HFFc6 (cell line): Measurements from ENCODE around the gene ATP8A2. TPM values are rescaled to one million over a fixed set of nuclear protein-coding genes. Genes with fewer than 3 reads are reported as not detected.

Experiments used
- DNase-seq: peaks from one replicate; pipeline ENCODE4 v3.0.0-alpha.2; 2018
- H3K27ac Mint-ChIP-seq: 2 replicates; pipeline ENCODE4 v1.8.0; 2020; ENCODE audit warnings: mild to moderate bottlenecking, mixed read lengths
- H3K27me3 Mint-ChIP-seq: 2 replicates; pipeline ENCODE4 v1.8.0; 2021; ENCODE audit warnings: mild to moderate bottlenecking, moderate library complexity, mixed read lengths; ENCODE audit not compliant: insufficient read depth
- H3K36me3 Mint-ChIP-seq: 2 replicates; pipeline ENCODE4 v1.8.0; 2021; ENCODE audit warnings: low read depth, mixed read lengths
- H3K4me1 Mint-ChIP-seq: 2 replicates; pipeline ENCODE4 v1.8.0; 2020; ENCODE audit warnings: low read depth, mixed read lengths
- H3K4me3 Mint-ChIP-seq: 2 replicates; pipeline ENCODE4 v1.8.0; 2020; ENCODE audit warnings: mild to moderate bottlenecking, moderate library complexity, mixed read lengths
- H3K9me3 Mint-ChIP-seq: 2 replicates; pipeline ENCODE4 v1.8.0; 2020; ENCODE audit warnings: mild to moderate bottlenecking, mixed read lengths
- CTCF ChIP-seq: fragments of 200-600 bp; sonication (generic); IDR thresholded peaks from 2 replicates; pipeline ENCODE4 v1.5.0; 2021; ENCODE audit warnings: antibody characterized with exemption, mild to moderate bottlenecking
- total RNA-seq, 6 experiments: library from RNA; stranded (reverse); fragmentation: NEBNext Ultra II Directional; extraction: Animal tissue kit (Norgen Biotek cat#: 25700); gene quantifications; 2 replicates in 1 of 6; 3 replicates in 5 of 6; pipeline ENCODE4 v1.2.3, GENCODE V29; 2021

ATP8A2 gene
- total RNA-seq, 6 experiments from 2014 or later = 0.02 TPM; not detected in 5

- no peak overlapping the region for H3K27ac Mint-ChIP-seq
- TF ChIP-seq CTCF = no peak
- peaks cover 15% of the 10 kb centered on the region for H3K9me3 Mint-ChIP-seq
- no peaks in the 10 kb centered on the region for H3K4me1 Mint-ChIP-seq
- H3K27me3 Mint-ChIP-seq = peaks cover 2% of the 10 kb centered on the region; the same call in 1 of the 2 replicates
- DNase-seq = no peak
- no peak overlapping the region for H3K4me3 Mint-ChIP-seq
- no peaks in the 10 kb centered on the region for H3K36me3 Mint-ChIP-seq
Observed at GRCh38 chr13:26011208-26011573, 639.4 kb downstream of the ATP8A2 start.

GRCh38 chr13:26011996-26012821 lies 640.4 kb downstream of the ATP8A2 start:
- Mint-ChIP-seq H3K27me3 (peaks cover 3% of the 10 kb centered on the region; the same call in 1 of the 2 replicates), H3K27ac (no peak overlapping the region), H3K4me3 (no peak overlapping the region), H3K36me3 (no peaks in the 10 kb centered on the region), H3K4me1 (no peaks in the 10 kb centered on the region), H3K9me3 (peaks cover 13% of the 10 kb centered on the region)
- TF ChIP-seq CTCF = no peak
- DNase-seq = no peak

- Mint-ChIP-seq H3K36me3 (no peaks in the 10 kb centered on the region), H3K4me1 (peaks cover 4% of the 10 kb centered on the region), H3K27ac (no peak overlapping the region), H3K27me3 (peaks cover 3% of the 10 kb centered on the region), H3K9me3 (peaks cover 10% of the 10 kb centered on the region; the same call in 1 of the 2 replicates), H3K4me3 (no peak overlapping the region)
- TF ChIP-seq CTCF = no peak
- no peak for DNase-seq
Observed at GRCh38 chr13:26012995-26013394, 641.2 kb downstream of the ATP8A2 start.

DNA sequence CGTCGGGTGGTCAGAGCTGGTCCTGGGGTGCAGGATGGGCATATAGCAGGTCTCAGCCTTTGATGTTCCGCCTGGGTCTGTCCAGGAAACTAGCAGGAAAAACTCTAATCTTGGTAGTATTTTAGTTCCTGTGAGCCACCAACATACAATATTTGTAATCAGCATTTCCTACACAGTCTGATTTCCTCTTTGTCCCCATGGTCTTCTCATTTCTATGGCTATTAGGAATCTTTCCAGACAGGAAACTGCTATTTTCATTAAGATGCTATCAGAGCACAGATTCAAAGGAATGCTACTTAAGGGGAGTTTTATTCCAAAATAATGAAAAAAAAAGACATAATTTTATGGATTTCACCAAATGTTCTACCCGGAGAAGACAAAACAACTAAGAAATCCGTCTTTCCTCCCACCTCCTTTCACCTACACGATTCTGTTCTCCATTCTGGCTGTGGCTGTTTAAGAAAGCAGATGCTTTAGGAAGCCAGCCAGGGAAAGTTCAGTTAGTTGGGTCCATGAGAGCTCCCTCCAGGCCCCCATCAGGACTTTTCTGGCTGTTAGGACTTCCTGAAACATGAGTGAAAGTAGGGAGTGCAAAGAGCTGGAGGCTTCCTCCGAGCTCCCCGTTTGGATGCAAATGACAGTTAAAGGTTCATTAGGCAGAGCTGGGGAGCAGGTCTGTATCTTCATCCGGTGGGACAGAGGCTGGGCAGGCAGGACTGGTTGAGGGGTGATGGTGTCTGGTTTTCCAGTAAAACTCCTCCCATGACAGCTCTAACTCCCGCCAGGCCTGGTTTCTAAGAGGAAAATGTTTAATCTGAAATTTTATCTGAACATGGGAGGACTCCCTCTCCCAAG lies 643.7 kb downstream of the ATP8A2 start:
- TF ChIP-seq CTCF = no peak
- H3K27ac Mint-ChIP-seq = no peak overlapping the region
- H3K27me3 Mint-ChIP-seq = peaks cover 3% of the 10 kb centered on the region
- no peak for DNase-seq
- H3K4me3 Mint-ChIP-seq = no peak overlapping the region
- H3K9me3 Mint-ChIP-seq = 0 out of 2 replicates have a peak, but pooled peaks cover 6% of the 10 kb centered on the region
- no peaks in the 10 kb centered on the region for H3K36me3 Mint-ChIP-seq
- peaks cover 25% of the 10 kb centered on the region for H3K4me1 Mint-ChIP-seq

DNA sequence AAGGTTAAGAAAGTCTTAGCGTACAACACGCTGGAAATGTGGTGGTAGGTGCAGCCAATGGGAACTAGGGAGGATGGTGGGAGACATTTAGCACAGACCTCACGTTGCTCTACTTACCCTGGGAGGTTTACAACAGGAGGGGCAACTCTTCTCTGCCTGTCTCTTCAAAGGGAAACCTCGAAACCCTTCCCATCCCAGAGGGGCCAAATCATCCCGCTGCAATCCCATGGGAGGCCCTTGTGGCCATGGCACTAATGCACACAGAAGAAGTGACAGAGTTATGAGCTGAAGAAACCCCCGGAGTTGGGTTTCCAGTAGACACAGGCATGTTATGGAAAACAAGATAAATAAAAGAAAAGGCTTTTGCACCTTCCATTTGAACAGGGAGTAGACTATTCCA lies 644.4 kb downstream of the ATP8A2 start:
- H3K36me3 Mint-ChIP-seq = no peaks in the 10 kb centered on the region
- H3K4me3 Mint-ChIP-seq = no peak overlapping the region
- no peak overlapping the region for H3K27ac Mint-ChIP-seq
- H3K4me1 Mint-ChIP-seq = peaks cover 32% of the 10 kb centered on the region
- peaks cover 10% of the 10 kb centered on the region; the same call in 1 of the 2 replicates for H3K9me3 Mint-ChIP-seq
- peaks cover 3% of the 10 kb centered on the region for H3K27me3 Mint-ChIP-seq
- TF ChIP-seq CTCF = no peak
- no peak for DNase-seq
